WTC11 (cell line): ENCODE measurements around the gene NXPE3. TPM values are rescaled to one million over a fixed set of nuclear protein-coding genes. Genes with fewer than 3 reads are reported as not detected.

ENCODE experiments used
- AR ChIP-seq: fragments of 250-450 bp; sonication (Bioruptor Pico); IDR thresholded peaks from 2 replicates; pipeline ENCODE4 v1.9.0; 2021; ENCODE audit warnings: mild to moderate bottlenecking
- ATF1 ChIP-seq: sonication (generic); formaldehyde crosslinking; IDR thresholded peaks from 2 replicates; pipeline ENCODE4 v1.8.1; 2023; ENCODE audit warnings: mild to moderate bottlenecking, moderate library complexity, missing genetic modification reagents
- CBFB ChIP-seq: sonication (generic); formaldehyde crosslinking; IDR thresholded peaks from 2 replicates; pipeline ENCODE4 v1.8.1; 2022; ENCODE audit warnings: mild to moderate bottlenecking, low read depth, missing genetic modification reagents
- E2F1 ChIP-seq: sonication (generic); formaldehyde crosslinking; IDR thresholded peaks from 2 replicates; pipeline ENCODE4 v1.8.0; 2022; ENCODE audit warnings: mild to moderate bottlenecking, missing genetic modification reagents
- EMX1 ChIP-seq: fragments of 250-450 bp; sonication (Bioruptor Pico); IDR thresholded peaks from 2 replicates; pipeline ENCODE4 v1.8.0; 2021; ENCODE audit warnings: mild to moderate bottlenecking
- FOXJ3 ChIP-seq: sonication (generic); formaldehyde crosslinking; IDR thresholded peaks from 2 replicates; pipeline ENCODE4 v1.9.0; 2021; ENCODE audit warnings: missing genetic modification reagents, mild to moderate bottlenecking, borderline replicate concordance
- FOXP1 ChIP-seq: sonication (generic); formaldehyde crosslinking; IDR thresholded peaks from 2 replicates; pipeline ENCODE4 v1.8.0; 2022; ENCODE audit warnings: missing genetic modification reagents, mild to moderate bottlenecking, moderate library complexity, borderline replicate concordance
- FOXP4 ChIP-seq: sonication (generic); formaldehyde crosslinking; IDR thresholded peaks from 2 replicates; pipeline ENCODE4 v1.8.0; 2022; ENCODE audit warnings: mild to moderate bottlenecking, missing genetic modification reagents
- GABPB1 ChIP-seq: sonication (generic); formaldehyde crosslinking; IDR thresholded peaks from 2 replicates; pipeline ENCODE4 v1.8.1; 2023; ENCODE audit warnings: mild to moderate bottlenecking, missing genetic modification reagents
- GTF2I ChIP-seq: fragments of 250-450 bp; sonication (Bioruptor Pico); conservative IDR thresholded peaks from 2 replicates; pipeline ENCODE4 v1.4.0; 2021; ENCODE audit warnings: mild to moderate bottlenecking
- JAZF1 ChIP-seq: fragments of 250-450 bp; sonication (Bioruptor Pico); IDR thresholded peaks from 2 replicates; pipeline ENCODE4 v1.9.0; 2021; ENCODE audit warnings: moderate library complexity, mild to moderate bottlenecking, inconsistent platforms
- SMAD4 ChIP-seq: sonication (generic); formaldehyde crosslinking; IDR thresholded peaks from 2 replicates; pipeline ENCODE4 v1.8.0; 2022; ENCODE audit warnings: mild to moderate bottlenecking, missing genetic modification reagents
- STAT6 ChIP-seq: sonication (generic); formaldehyde crosslinking; conservative IDR thresholded peaks from 2 replicates; pipeline ENCODE4 v1.8.1; 2023; ENCODE audit warnings: mild to moderate bottlenecking, low read depth, missing genetic modification reagents, moderate library complexity
- USF1 ChIP-seq: sonication (generic); formaldehyde crosslinking; IDR thresholded peaks from 2 replicates; pipeline ENCODE4 v1.8.0; 2022; ENCODE audit warnings: mild to moderate bottlenecking, missing genetic modification reagents
- ZBTB43 ChIP-seq: sonication (generic); formaldehyde crosslinking; IDR thresholded peaks from 2 replicates; pipeline ENCODE4 v1.8.1; 2023; ENCODE audit warnings: mild to moderate bottlenecking, missing genetic modification reagents
- ZMAT4 ChIP-seq: fragments of 250-450 bp; sonication (Bioruptor Pico); IDR thresholded peaks from 2 replicates; pipeline ENCODE4 v1.9.0; 2021; ENCODE audit warnings: mild to moderate bottlenecking
- ZNF219 ChIP-seq: sonication (generic); formaldehyde crosslinking; IDR thresholded peaks from 2 replicates; pipeline ENCODE4 v1.8.0; 2023; ENCODE audit warnings: missing genetic modification reagents, mild to moderate bottlenecking, borderline replicate concordance
- ZNF232 ChIP-seq: sonication (generic); formaldehyde crosslinking; IDR thresholded peaks from 2 replicates; pipeline ENCODE4 v1.8.0; 2022; ENCODE audit warnings: mild to moderate bottlenecking, missing genetic modification reagents
- ZNF532 ChIP-seq: fragments of 250-450 bp; sonication (Bioruptor Pico); IDR thresholded peaks from 2 replicates; pipeline ENCODE4 v1.9.0; 2021; ENCODE audit warnings: mild to moderate bottlenecking, borderline replicate concordance
- total RNA-seq: library from RNA; stranded (reverse); gene quantifications from 3 replicates; pipeline ENCODE4 v1.2.3, GENCODE V29; 2021

Gene NXPE3
- total RNA-seq, 1 experiment from 2014 or later, result 13.9 TPM

GRCh38 chr3:101848754-101849713 is 70.0 kb downstream of the NXPE3 start, which contains the start of gene NFKBIZ (continued):
- TF ChIP-seq GTF2I (no peak), EMX1 (0 out of 2 replicates have a peak, but pooled peaks have one; percentile 46), ATF1 (CRISPR knock-in tag) (0 out of 2 replicates have a peak, but pooled peaks have one; percentile 52), ZMAT4 (CRISPR knock-in tag) (no peak), FOXP1 (CRISPR knock-in tag) (no peak; the same call in 1 of the 2 replicates), ZBTB43 (no peak), GABPB1 (CRISPR knock-in tag) (peak; percentile 83), E2F1 (CRISPR knock-in tag) (no peak; the same call in 1 of the 2 replicates), ZNF532 (CRISPR knock-in tag) (no peak; the same call in 1 of the 2 replicates), SMAD4 (CRISPR knock-in tag) (no peak), ZNF232 (peak; percentile 79; the same call in 1 of the 2 replicates), JAZF1 (CRISPR knock-in tag) (no peak), FOXP4 (no peak; the same call in 1 of the 2 replicates), CBFB (CRISPR knock-in tag) (no peak), USF1 (CRISPR knock-in tag) (0 out of 2 replicates have a peak, but pooled peaks have one; percentile 19), FOXJ3 (CRISPR knock-in tag) (no peak), STAT6 (no peak), ZNF219 (CRISPR knock-in tag) (no peak), AR (CRISPR knock-in tag) (no peak)
